Left lung (tissue), 10 donors: Measurements from ENCODE around the gene SLC2A5. TPM values are rescaled to one million over a fixed set of nuclear protein-coding genes. Genes with fewer than 3 reads are reported as not detected.
A peak's percentile ranks its signal among the peaks of the same experiment; 100 is the strongest.

Experiments
- ATAC-seq: fragments of 200-7000 bp; cut with Tn5 transposase; one replicate; pipeline ENCODE4 v1.9.1; 2020; ENCODE audit warnings: moderate library complexity
- DNase-seq, 4 donors: peaks; one replicate each; pipeline ENCODE4 v3.0.0-alpha.2; 2013 to 2020
- H3K27ac ChIP-seq, 2 donors: fragments of 200-600 bp; sonication (generic) in 1 of 2; one replicate each; pipeline versions ENCODE4 v1.5.0 to v1.8.0; 2020 to 2021
- H3K27me3 ChIP-seq, 2 donors: fragments of 200-600 bp; sonication (generic) in 1 of 2; one replicate each; pipeline versions ENCODE4 v1.5.0 to v1.8.0; 2020 to 2021
- H3K36me3 ChIP-seq, 2 donors: fragments of 200-600 bp; sonication (generic) in 1 of 2; one replicate each; pipeline versions ENCODE4 v1.5.0 to v1.8.0; 2020 to 2021
- H3K4me1 ChIP-seq, 2 donors: fragments of 200-600 bp; one replicate each; pipeline ENCODE4 v1.8.0; 2021
- H3K4me3 ChIP-seq, 2 donors: fragments of 200-600 bp; sonication (generic) in 1 of 2; one replicate each; pipeline versions ENCODE4 v1.5.0 to v1.8.0; 2020 to 2021; ENCODE audit warnings: mild to moderate bottlenecking in 1 of 2
- H3K9me3 ChIP-seq, 2 donors: fragments of 200-600 bp; sonication (generic) in 1 of 2; one replicate each; pipeline versions ENCODE4 v1.5.0 to v1.8.0; 2020 to 2021
- intact Hi-C, 2 donors: fragments of 100-400 bp; cut with DNase I; formaldehyde crosslinking; loops; one replicate each; pipeline versions ENCODE4 v1.11.2 to v1.14.2; 2022
- polyA plus RNA-seq, 6 donors: library from polyadenylated mRNA; unstranded; fragments of 120-200 nt; gene quantifications; one replicate each; pipeline ENCODE4 v1.2.1, GENCODE V29; 2013; ENCODE audit not compliant: insufficient read length in 6 of 6
- total RNA-seq, 2 donors: library from RNA; stranded (reverse); fragmentation: NEBNext Ultra II Directional; extraction: Animal tissue kit (Norgen Biotek cat#: 25700); gene quantifications; one replicate each; pipeline ENCODE4 v1.2.1, GENCODE V29; 2021
- TF ChIP-seq, protein P1 (sequence below), 2 donors: fragments of 200-600 bp; sonication (generic) in 1 of 2; IDR thresholded peaks; one replicate each; pipeline versions ENCODE4 v1.5.0 to v1.8.0; 2021; ENCODE audit warnings: antibody characterized with exemption in 2 of 2
- donor health status: DM: no; HTN: yes; CAD: no.
- donor health status: DM: no; HTN: no; CAD: no.

SLC2A5 gene
- total and polyA plus RNA-seq, 8 donors = 0.52 to 1.6 (median 1.0) TPM

DNA sequence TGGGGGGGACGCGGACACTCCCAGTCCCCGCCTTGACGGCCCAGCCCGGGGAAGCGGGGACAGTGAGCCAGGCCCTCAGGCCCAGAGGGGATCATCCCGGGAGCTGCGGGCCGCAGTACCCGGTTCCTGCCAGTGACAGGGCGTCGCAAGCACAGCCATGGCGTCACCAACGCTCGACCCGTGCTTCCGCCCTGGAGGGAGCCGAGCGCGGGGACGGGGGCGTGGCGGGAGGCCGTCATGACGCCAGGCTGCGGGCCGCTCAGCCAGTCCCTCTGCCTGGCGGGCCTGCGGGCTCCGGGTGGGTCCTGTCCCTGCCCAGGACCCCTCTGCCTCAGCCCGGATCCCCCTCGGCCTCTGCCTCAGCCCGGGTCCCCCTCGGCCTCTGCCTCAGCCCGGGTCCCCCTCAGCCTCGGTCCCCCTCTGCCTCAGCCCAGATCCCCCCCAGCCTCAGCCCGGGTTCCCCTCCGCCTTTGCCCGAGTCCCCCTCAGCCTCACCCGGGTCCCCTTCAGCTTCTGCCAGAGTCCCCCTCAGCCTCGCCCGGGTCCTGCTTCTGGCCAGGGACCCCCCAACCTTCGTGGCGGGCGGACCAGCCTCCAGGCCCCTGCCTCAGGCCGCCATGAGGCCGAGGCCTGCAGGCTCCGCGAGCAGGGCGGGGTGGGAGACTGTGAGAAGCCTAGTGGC is 2.3 kb upstream of the SLC2A5 start:
- Histone ChIP-seq H3K4me1 (peaks cover 8 to 43% of the 10 kb centered on the region in 2 donors), H3K9me3 (no peaks in the 10 kb centered on the region), H3K27ac (no peak overlapping the region), H3K27me3 (no peaks in the 10 kb centered on the region), H3K36me3 (no peaks in the 10 kb centered on the region), H3K4me3 (no peak overlapping the region)
- TF ChIP-seq, protein P1, sequence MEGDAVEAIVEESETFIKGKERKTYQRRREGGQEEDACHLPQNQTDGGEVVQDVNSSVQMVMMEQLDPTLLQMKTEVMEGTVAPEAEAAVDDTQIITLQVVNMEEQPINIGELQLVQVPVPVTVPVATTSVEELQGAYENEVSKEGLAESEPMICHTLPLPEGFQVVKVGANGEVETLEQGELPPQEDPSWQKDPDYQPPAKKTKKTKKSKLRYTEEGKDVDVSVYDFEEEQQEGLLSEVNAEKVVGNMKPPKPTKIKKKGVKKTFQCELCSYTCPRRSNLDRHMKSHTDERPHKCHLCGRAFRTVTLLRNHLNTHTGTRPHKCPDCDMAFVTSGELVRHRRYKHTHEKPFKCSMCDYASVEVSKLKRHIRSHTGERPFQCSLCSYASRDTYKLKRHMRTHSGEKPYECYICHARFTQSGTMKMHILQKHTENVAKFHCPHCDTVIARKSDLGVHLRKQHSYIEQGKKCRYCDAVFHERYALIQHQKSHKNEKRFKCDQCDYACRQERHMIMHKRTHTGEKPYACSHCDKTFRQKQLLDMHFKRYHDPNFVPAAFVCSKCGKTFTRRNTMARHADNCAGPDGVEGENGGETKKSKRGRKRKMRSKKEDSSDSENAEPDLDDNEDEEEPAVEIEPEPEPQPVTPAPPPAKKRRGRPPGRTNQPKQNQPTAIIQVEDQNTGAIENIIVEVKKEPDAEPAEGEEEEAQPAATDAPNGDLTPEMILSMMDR (IDR thresholded peaks at IDR 0.05) = no peak
- ATAC-seq (peak; percentile 37), DNase-seq (peak in 1 of 4 donors; percentile 75)
- intact Hi-C loops = no loop called here

DNA sequence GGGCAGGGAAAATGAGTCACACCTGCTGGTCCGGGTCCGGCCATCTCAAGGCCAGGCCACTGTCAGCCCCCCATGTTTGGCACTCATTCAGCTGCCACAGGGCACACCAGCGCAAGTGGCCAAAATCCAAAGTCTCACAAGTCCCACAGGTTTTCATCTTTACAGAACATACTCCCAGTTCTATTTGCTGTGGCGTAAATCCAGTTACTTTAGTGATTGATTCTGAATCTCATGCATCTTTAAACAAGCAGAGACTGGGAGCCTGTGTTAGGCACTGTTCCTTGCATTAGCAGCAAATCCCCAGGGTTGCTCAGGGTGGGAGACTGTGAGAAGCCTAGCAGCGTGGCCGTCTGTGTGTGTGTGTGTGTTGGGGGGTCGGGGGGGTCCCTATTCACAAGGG is 1.1 kb upstream of the SLC2A5 start:
- Histone ChIP-seq H3K9me3 (no peaks in the 10 kb centered on the region), H3K4me3 (no peak overlapping the region), H3K27ac (no peak overlapping the region), H3K27me3 (no peaks in the 10 kb centered on the region), H3K4me1 (peaks cover 8 to 46% of the 10 kb centered on the region in 2 donors), H3K36me3 (no peaks in the 10 kb centered on the region)
- TF ChIP-seq, protein P1 (IDR thresholded peaks at IDR 0.05) = no peak
- intact Hi-C loops = no loop called here
- ATAC-seq (no peak), DNase-seq (no peak)

DNA sequence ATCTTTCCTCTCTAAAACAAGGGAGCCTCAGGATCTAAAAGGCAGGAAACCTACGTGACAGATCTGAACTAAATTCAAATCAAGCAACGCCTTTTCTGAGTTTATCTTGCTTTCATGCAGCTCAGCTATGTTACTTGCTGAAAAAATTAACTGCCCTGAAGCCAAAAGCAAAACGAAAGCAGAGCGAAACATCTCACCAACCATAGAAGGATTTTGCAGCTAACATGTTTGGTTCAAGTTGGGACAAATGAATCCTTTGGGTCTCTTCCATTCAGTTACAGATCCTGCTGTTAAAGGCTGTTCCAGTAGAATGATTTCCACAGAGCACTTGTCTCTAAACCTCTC is 482 bp downstream of the SLC2A5 start:
- H3K27me3 ChIP-seq = no peaks in the 10 kb centered on the region
- DNase-seq (no peak), ATAC-seq (no peak)
- TF ChIP-seq, protein P1 (IDR thresholded peaks at IDR 0.05) = no peak
- H3K9me3 ChIP-seq = no peaks in the 10 kb centered on the region
- H3K27ac ChIP-seq = peak overlapping the region; percentile 39 to 40
- H3K4me3 ChIP-seq = no peak overlapping the region
- H3K36me3 ChIP-seq = no peaks in the 10 kb centered on the region
- intact Hi-C loops = no loop called here
- H3K4me1 ChIP-seq = peaks cover 8 to 53% of the 10 kb centered on the region in 2 donors

DNA sequence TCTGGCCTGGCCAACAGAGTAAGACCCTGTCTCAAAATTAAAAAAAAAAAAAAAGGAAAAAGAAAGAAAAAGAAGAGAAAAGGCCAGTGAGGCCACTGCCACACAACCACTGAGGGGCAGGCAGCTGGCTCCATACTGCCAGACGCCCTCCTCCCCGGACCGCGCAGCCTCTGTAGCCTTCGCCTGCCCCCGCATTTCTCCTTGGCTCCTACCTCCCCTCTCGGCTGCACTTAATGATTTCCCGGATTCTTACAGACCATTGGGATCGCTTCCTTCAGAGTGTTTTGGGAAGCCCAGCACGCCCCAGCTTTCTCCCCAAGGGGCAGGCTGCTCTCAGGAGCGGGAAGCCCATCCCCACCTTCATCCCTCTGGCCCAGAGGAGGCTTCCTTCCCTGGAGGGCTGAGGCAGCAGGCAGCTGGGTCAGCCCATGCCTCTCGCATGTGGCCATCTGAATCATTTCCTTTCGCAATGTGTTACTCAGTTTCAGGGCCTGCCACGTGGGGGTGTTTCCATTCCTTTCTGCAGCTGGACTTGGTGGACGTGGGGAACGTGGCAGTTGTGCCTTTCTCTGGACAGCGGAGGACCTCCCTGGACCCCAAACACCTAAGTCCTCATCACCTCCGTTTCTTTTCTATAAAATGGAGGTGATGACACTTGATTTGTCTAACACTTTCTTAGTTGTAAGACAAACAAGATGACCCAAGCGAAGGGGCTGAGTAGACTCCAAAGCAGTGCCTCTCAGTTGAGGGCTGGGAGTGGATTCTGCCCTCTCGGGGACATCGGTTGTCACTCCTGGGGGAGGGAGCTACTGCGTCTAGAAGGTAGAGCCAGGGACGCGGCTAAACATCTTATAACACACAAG is 2.3 kb downstream of the SLC2A5 start:
- Histone ChIP-seq H3K36me3 (no peaks in the 10 kb centered on the region), H3K4me3 (no peak overlapping the region), H3K9me3 (no peaks in the 10 kb centered on the region), H3K27me3 (no peaks in the 10 kb centered on the region), H3K27ac (peak overlapping the region in 1 of 2 donors; percentile 26), H3K4me1 (peaks cover 8 to 43% of the 10 kb centered on the region in 2 donors)
- DNase-seq = peak in 3 of 4 donors; percentile 48 to 76 (median 75)
- peak; percentile 76 for ATAC-seq
- intact Hi-C loops = no loop called here
- TF ChIP-seq, protein P1 (IDR thresholded peaks at IDR 0.05) = no peak

DNA sequence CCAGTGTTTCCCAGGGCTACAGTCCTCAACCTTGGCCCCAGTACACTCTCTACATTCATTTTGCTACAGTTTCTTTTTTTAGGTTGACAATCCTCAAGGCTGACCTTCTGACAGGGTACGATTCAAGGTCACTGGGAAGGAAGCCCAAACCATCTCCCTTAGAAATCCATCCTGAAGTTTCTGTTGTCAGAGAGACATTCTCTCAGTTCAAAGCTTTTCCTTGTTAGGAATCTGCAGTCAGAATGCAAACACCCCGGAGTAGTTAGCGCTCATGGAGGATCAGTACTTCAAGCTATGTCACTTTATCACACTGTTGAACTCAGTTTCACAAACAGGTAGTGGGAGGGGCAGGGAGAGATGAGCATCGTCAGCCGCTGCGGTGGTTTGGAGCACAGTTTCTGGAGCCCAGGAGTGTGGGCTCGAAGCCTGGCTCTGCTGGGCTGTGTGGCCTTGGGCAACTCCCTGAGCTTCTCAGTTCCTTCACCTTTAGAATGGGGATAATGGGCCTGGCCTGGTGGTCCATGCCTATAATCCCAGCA is 4.2 kb downstream of the SLC2A5 start:
- Histone ChIP-seq H3K9me3 (no peaks in the 10 kb centered on the region), H3K4me1 (peaks cover 8 to 56% of the 10 kb centered on the region in 2 donors), H3K36me3 (no peaks in the 10 kb centered on the region), H3K27ac (peak overlapping the region in 1 of 2 donors; percentile 7), H3K4me3 (no peak overlapping the region), H3K27me3 (no peaks in the 10 kb centered on the region)
- no peak for ATAC-seq
- DNase-seq = no peak
- TF ChIP-seq, protein P1 (IDR thresholded peaks at IDR 0.05) = no peak
- intact Hi-C loops = no loop called here
